GM15510 (cell line): ENCODE measurements around the gene GNAT3.

Experiments used
- POLR2A ChIP-seq: IDR thresholded peaks from 3 replicates; pipeline ENCODE4 v1.6.1; 2011; ENCODE audit warnings: borderline replicate concordance; ENCODE audit not compliant: insufficient read length; ENCODE audit errors: extremely low read depth

GNAT3 gene

DNA sequence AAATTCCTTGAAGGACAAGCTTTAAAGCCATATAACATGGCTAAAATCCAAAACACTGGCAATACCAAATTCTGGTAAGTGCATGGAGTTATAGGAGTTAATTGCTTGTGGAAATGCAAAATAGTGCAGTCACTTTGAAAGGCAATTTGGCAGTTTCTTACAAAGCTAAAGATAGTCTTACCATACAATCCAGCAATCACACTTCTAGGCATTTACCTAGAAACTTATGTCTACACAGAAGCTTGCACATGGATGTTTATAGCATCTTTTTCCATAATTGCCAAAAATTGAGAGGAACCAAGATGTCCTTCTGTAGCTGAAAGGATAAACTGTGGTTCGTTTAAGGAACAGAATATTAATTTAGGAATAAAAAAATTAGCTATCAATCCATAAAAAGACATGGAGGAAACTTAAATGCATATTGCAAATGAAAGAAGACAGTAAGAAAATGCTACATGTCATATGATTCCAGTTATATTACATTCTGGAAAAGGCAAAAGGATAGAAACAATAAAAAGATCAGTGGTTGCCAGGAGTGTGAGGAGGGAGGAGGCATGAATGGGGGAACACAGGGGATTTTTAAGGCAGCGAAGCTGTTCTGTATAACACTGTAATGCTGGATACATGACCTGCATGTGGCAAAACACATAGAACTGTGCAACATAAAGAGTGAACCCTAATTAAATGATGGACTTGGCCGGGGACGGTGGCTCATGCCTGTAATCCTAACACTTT is 51.9 kb downstream of the GNAT3 start:
- no peak for TF ChIP-seq POLR2A

DNA sequence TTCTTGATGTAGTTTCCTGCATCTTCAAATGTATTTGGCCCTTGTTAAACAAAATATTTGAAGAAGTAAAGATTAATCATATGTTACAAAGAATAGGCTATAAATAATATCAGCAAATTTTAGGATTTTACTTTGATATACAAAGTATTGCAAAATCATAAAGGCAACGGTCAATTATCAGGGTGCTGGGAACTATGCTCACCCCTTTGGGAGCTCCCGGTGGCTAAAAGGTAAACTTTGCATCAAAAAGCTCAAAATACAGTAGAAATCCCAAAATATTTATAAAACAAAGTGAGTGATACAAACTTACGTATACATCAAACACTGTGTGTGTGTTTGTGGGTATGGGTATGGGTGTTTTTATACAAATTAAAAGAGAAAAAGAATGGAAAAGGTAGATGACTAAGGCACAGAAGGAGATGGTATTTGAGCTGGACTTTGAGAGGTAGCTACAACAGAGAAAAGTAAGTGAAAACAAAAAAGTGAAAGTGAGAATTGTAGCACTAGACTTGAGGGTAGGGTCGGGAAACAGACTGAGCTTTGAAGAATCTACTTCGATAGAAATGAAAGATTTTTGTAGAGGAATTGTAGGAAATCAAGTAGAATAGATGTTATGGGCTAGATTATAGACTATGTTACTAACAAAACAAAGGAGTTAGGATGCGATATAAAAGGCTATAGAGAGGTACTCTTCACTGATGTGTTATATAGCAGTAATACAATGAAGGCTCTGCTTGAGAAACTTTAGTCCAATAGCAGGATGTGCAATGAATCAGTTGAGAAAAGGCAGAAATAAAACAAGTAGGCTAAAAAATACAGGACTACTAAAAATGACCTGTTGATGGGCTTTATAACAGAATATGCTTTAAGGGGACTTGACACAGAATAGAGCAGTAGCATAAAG is 52.8 kb downstream of the GNAT3 start:
- no peak for TF ChIP-seq POLR2A

DNA sequence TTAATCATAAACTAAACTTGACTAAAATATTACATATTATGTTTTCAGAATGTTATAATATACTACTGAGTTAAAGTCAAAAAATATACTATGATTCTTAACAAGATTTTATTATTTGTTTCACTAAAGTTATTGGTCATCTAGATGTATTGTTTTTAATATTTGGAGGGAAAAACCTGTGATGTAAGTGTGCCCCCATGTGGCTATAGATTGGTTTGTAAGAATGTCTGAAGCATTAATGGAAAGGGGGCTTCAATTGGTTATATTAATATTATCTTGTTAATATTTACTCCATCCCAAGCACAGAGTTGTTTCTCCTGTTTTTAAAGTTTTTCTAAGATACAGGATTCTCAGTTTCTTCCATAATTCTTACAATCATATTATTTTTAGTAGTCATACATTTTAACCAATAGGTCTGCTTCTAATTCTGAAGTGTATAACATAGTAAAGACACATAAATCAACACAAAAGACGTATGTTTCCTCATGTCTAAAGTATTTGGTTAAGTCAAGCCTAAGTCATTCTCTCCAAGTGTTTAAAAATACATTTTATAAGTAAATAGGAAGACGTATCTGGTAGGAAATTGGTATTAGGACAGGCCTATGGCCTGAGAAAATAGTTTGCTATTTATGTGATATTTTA is 58.0 kb downstream of the GNAT3 start:
- TF ChIP-seq POLR2A, result no peak

DNA sequence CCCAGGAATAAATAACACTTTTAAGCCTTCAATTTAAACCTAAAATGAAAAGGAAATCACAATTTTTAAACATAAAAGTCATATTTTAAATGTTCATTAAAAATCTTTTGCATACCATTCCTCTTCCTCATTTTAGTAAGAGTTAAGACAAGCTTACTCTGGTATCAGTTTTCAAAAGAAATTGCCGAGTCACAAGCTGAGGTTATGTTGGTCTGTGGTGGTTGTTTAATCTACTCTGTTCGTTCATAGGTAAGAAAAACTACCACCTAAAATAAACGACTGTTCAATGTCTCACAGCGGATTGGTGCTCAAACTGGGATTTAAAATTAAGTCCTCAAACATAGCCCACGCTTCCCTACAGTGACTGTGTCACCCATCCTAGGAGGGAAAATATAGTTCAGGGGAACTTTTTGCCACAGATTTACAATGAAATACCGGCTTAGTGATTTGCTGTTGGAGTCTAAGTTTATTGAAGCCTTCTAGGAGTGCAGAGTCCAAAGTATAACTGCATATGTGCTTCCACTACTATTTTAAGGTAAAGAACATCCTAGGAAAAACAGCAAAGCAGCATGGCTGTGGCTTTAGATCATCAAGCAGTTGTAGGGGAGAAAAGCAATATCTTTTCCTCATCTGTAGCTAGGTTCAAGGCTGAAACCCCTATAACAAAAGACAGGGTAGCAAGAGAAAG is 61.1 kb downstream of the GNAT3 start:
- no peak for TF ChIP-seq POLR2A

DNA sequence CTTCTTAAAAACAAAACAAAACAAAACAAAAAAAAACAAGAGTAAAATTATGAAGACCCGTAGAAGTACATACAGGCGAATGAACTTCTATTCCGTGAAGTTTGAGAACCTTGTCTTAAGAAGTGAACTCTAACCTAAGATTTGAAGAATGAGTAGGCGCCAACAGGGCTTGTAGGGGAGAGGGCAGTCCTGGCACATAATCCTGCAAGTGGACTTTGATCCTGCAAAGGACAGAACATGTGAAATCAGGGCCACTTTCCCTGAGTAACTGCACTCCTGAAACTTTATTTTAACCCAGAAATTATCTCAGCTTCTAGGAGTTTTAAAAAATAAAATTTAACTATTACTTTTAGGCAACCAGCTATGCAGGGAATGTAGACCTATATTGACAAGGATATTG is 62.0 kb downstream of the GNAT3 start:
- TF ChIP-seq POLR2A, result no peak

DNA sequence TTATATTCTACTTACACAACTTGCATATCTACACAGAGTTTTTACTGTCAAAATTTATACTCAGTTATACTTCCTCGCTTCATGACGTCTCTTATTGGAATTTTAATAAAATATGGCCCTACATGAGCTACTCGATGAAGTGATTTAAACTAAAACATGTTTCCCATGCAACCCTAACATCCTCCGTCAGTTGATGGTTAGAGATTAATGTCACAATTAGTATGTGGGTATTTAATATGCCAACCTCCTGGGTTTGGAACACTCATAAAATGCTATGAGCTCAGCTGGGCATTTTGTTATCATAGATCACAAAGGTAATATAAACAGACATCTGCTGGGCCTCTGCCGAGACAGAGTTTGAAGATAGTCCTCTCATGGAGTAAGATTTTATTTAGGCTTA is 66.5 kb downstream of the GNAT3 start:
- TF ChIP-seq POLR2A, result no peak

DNA sequence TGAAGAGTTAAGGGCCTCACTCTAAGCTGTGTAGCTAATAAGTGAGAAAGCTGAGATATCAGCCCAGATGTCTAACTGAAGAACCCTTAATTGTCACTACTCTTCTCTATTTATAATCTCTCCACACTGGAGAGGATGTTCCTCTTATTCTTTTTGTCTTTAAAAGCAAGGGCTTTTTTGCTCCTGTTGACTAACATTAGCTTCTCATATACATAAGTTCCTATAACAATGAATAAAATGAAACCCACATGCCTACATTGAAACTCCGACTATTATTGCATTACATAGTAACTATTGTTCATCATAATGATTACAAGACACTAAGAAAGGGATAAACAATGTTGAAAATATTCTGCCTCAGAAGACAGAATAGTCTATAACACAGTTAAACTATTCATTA is 67.1 kb downstream of the GNAT3 start:
- no peak for TF ChIP-seq POLR2A

DNA sequence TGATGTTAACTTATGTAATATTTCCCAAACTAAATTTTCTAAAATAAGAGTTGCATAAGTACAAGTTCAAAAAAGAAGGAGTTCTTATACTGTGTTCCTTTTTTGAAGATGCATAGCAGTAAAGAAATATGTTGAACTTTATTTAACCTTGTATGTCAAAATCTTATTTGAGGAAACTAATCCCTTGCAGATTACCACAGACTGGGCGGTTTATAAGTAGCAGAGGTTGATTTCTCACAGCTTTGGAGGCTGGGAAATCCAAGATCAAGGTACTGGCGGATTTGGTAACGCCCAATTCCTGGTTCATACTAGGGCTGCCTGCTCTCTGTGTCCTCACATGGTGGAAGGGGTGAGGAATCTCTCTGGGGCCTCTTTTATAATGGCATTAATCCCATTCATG is 68.5 kb downstream of the GNAT3 start:
- no peak for TF ChIP-seq POLR2A

DNA sequence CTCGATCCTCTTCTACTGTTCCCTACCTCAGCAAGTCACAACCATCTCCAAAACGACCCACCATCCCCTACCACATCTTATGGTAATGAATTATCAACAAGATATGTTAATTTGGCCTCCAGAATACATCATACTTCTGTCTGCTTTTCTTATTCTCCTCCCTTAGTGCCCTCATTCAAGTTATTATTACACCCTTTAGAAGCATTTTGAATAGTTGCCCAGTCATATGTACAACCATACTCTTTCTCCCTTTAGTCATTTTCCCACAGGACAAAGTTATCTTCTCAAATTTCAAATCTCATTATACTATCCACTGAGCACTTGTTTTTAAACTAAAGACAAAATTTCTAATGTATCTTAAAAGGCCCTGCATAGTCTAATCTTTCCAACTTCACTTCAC is 71.0 kb downstream of the GNAT3 start:
- TF ChIP-seq POLR2A, result no peak

DNA sequence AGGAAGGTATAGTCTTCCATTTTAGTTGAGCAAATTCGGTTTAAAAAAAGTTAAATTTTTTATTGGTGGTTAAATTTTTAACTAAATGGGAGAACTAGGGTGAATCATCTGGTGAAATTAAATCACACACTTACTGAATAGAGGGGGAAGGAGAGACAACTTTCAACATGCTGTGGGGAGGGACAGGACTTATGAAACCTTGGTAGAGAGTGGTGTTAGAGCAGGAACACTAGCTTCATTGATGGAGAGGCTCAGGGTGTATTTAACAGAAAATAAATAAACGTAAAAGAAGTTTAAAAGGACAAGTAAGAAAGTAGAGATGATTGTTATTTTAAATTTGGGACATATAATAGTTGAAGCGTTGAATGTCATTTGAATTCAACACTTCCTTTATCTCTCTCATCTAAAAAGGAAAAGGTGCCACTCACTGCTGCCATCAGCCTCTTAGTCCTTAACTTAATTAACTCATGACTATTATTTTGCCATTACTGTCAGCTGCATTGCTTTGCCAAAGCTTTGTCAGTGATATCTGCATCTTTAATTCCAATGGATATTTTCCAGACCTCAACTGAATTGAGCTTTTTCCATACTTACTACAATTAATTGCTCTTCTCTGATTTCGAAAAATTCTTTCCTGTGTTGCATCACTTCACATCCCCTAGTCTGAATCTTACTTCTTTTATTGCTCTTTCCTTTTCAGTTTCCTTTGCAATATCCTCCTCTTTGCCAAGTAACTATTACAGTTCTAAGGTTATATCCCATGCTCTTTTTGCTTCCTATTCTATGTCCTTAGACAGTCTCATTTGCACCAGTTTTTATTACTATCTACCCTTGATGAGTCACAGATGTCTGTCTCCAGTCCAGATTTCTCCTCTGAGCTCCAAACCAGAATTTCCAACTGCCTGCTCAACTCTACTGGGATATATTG is 71.7 kb downstream of the GNAT3 start:
- TF ChIP-seq POLR2A, result no peak

DNA sequence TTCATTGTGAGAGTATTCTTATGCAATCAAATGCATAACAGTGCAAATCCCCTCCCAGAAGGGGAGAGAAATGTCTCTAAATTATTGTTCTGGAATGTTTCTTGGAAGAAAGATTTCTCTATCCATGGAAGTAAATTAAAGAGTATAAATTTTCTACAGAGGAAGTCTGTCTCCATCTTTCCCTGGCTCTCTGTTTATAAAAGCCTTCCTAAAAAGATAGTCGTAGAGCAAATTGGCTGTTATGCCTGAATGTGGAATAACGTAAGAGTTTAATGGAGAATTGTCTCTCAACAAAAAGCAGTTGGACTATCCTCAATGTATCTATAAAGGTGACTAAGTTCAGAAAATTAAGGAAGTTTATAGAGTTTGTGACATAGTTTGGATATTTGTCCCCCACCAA is 76.3 kb downstream of the GNAT3 start:
- TF ChIP-seq POLR2A, result no peak

DNA sequence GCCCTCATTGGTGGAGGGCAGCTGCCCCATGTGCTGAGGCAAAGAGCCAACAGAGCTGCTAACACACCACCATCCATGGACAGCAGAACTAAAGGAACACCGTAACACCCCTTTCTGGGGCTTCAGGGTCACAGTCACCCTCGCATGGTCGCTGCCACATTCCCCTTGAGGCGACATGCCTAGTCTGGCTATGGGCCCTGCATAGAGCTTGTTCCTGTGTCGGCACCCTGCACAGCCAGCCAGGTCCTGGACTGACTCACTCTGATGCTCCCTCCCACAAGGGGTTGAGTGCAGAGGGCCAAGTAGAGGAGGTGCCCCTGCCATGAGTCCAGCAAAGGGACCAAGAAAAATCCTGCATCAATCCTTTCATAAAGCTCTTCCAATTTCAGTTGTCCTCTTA is 77.8 kb downstream of the GNAT3 start:
- no peak for TF ChIP-seq POLR2A

DNA sequence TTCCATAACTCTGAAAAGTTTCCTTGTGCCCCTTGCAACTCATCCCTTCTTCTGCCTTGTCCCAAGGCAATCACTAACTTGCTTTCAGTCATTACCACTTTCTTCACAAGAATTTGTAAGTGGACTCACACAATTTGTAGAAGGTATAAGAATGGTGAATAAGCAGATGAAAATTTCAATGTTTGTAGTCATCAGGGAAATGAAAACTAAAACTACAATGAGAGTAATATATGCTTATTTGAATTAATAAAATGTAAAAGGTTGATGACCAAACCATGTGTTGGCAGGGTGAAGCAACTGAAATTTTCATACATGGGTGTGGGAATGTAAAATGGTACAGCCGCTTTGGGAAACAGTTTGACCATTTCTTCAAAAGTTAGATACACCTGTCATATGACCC is 79.7 kb downstream of the GNAT3 start:
- TF ChIP-seq POLR2A, result no peak

DNA sequence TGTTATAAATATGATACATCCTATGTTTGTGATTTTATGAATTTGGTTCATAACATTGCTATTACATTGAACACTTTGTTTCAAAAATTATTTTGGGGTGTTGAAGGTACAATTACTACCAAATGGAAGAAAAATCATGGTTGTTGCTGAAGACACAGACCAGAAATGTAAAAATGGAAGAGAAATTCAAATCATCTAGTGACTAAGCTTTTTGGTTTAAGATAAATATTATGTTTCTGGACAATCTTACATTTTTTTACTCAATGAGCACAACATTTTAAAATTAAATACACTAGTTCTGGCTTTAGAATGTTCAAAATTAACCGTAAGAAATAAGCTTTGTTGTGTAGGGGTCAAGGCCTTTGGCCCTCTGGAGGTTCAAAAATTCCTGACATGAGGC is 82.7 kb downstream of the GNAT3 start:
- TF ChIP-seq POLR2A, result no peak

DNA sequence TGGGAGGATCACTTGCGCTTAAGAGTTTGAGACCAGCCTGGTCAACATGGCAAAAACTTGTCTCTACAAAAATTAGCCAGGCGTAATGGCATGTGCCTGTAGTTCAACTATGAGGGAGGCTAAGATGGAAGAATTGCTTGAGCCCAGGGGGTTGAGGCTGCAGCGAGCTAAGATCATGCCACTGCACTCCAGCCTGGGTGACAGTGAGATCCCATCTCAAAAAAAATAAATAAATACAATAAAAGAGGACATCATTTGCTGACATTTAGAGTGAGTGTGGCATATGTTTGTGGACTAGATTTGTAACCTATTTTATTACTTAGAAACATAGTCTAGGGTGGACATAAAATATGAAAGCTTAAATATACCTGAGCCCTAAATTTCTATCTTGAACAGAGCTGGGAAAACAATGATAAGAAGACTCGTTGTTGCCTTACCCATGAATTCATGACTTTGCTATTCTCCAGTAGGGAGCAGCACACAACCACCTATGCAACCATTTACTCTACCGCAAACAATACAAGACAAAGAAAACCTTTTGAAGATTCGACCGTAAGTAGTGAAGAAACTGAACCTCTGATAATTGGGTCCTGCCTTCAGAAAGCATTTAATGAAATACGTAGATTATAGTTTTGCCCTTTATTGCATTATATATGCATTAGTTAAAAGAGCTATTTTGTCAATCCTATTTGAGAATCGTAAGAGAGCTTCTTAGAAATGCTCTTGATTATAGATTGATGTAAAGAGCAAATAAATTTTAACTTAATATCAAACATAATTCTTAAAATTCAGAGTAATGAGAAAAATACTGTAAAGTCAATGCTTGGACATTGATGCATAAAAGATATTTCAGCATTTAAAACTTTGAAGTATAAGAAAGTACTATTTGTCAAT is 83.5 kb downstream of the GNAT3 start:
- no peak for TF ChIP-seq POLR2A
